GM18861 (cell line): Measurements from ENCODE around the gene DNER.
"Not testable (repeated sequence)": the region's sequence is repeated elsewhere in the genome, so short reads cannot be mapped to it uniquely, and the experiment has no call there.

ENCODE experiments used
- ATAC-seq: cut with Tn5 transposase; IDR thresholded peaks from one replicate; pipeline ENCODE4 v1.9.1; 2021; ENCODE audit not compliant: unreplicated experiment

Gene DNER

GRCh38 chr2:229408356-229408755, 306.0 kb downstream of the DNER start:
- no peak for ATAC-seq

- no peak for ATAC-seq
These were observed 307.2 kb downstream of the DNER start for GRCh38 chr2:229407170-229407569.

- no peak for ATAC-seq
These were observed 308.6 kb downstream of the DNER start for GRCh38 chr2:229405796-229406195.

- ATAC-seq, result no peak
These were observed 311.1 kb downstream of the DNER start for GRCh38 chr2:229403296-229403695.

GRCh38 chr2:229401171-229401865, 313.0 kb downstream of the DNER start:
- no peak for ATAC-seq

GRCh38 chr2:229393926-229394325, 320.4 kb downstream of the DNER start:
- ATAC-seq, result no peak

GRCh38 chr2:229392196-229392595, 322.2 kb downstream of the DNER start:
- no peak for ATAC-seq

GRCh38 chr2:229388731-229389130, 325.6 kb downstream of the DNER start:
- no peak for ATAC-seq

- no peak for ATAC-seq
These were observed 326.5 kb downstream of the DNER start for GRCh38 chr2:229387866-229388265.

- no peak for ATAC-seq
These were observed 334.2 kb downstream of the DNER start for GRCh38 chr2:229380101-229380625.

GRCh38 chr2:229378386-229378785, 336.0 kb downstream of the DNER start:
- no peak for ATAC-seq

- no peak for ATAC-seq
These were observed 337.5 kb downstream of the DNER start for GRCh38 chr2:229376866-229377265.

- no peak for ATAC-seq
These were observed 339.1 kb downstream of the DNER start for GRCh38 chr2:229375251-229375650.

GRCh38 chr2:229373311-229373710, 341.0 kb downstream of the DNER start:
- not testable (repeated sequence) for ATAC-seq

GRCh38 chr2:229372207-229372606, 342.1 kb downstream of the DNER start:
- no peak for ATAC-seq

- ATAC-seq, result no peak
These were observed 343.3 kb downstream of the DNER start for GRCh38 chr2:229371086-229371485.

- no peak for ATAC-seq
These were observed 343.8 kb downstream of the DNER start for GRCh38 chr2:229370509-229370908.

GRCh38 chr2:229363185-229363814, 351.1 kb downstream of the DNER start:
- no peak for ATAC-seq

GRCh38 chr2:229350883-229351282, 363.5 kb downstream of the DNER start:
- ATAC-seq, result no peak

GRCh38 chr2:229350117-229350805, 364.1 kb downstream of the DNER start:
- no peak for ATAC-seq

- ATAC-seq, result no peak
These were observed 366.2 kb downstream of the DNER start for GRCh38 chr2:229348128-229348527.
